Activated CD4-positive, alpha-beta T cell treated with anti-CD3 and anti-CD28 coated beads for 1 hour (primary cell): ENCODE measurements around the gene ATCAY.

Source experiments
- DNase-seq: peaks from one replicate; pipeline ENCODE4 v3.0.0-alpha.2; 2020

The ATCAY gene

GRCh38 chr19:3970808-3971598 is 90.5 kb downstream of the ATCAY start, which contains the start of gene DAPK3:
Gene DAPK3 (minus strand): TSS chr19:3971099. CDS start chr19:3969735, 1,364 bp downstream.
- DNase-seq: peak; percentile 85

GRCh38 chr19:3975144-3975543 is 94.7 kb downstream of the ATCAY start:
- no peak for DNase-seq

- no peak for DNase-seq
Measured at GRCh38 chr19:3975637-3976087, 95.2 kb downstream of the ATCAY start.

GRCh38 chr19:3976495-3977241 is 96.2 kb downstream of the ATCAY start:
- DNase-seq: no peak
